GM18861 (cell line): ENCODE results near the gene EFCAB14.
"Not testable (repeated sequence)": the region's sequence is repeated elsewhere in the genome, so short reads cannot be mapped to it uniquely, and the experiment has no call there.

Source experiments
- ATAC-seq: cut with Tn5 transposase; IDR thresholded peaks from one replicate; pipeline ENCODE4 v1.9.1; 2021; ENCODE audit not compliant: unreplicated experiment

Gene EFCAB14

GRCh38 chr1:46723901-46724300, 5.0 kb upstream of the EFCAB14 start:
- no peak for ATAC-seq

GRCh38 chr1:46721686-46722205, 2.8 kb upstream of the EFCAB14 start:
- ATAC-seq, result no peak

- no peak for ATAC-seq
Measured at GRCh38 chr1:46721204-46721603, 2.3 kb upstream of the EFCAB14 start.

GRCh38 chr1:46720319-46720718, 1.4 kb upstream of the EFCAB14 start:
- not testable (repeated sequence) for ATAC-seq

GRCh38 chr1:46719689-46720088, 775 bp upstream of the EFCAB14 start:
- ATAC-seq, result no peak

GRCh38 chr1:46718340-46718726, 581 bp downstream of the EFCAB14 start:
- no peak for ATAC-seq

- ATAC-seq, result no peak
Measured at GRCh38 chr1:46717654-46718053, 1.3 kb downstream of the EFCAB14 start.

- ATAC-seq, result no peak
Measured at GRCh38 chr1:46714976-46715375, 3.9 kb downstream of the EFCAB14 start.

- ATAC-seq, result no peak
Measured at GRCh38 chr1:46708121-46708520, 10.8 kb downstream of the EFCAB14 start.

GRCh38 chr1:46705408-46705807, 13.5 kb downstream of the EFCAB14 start:
- ATAC-seq, result no peak

GRCh38 chr1:46703927-46704641, 14.8 kb downstream of the EFCAB14 start:
- no peak for ATAC-seq

GRCh38 chr1:46699666-46700065, 19.2 kb downstream of the EFCAB14 start:
- no peak for ATAC-seq

GRCh38 chr1:46697053-46697452, 21.9 kb downstream of the EFCAB14 start:
- no peak for ATAC-seq

GRCh38 chr1:46694676-46695075, 24.2 kb downstream of the EFCAB14 start:
- not testable (repeated sequence) for ATAC-seq

- ATAC-seq, result no peak
Measured at GRCh38 chr1:46692811-46693770, 25.8 kb downstream of the EFCAB14 start.

GRCh38 chr1:46691997-46692790, 26.7 kb downstream of the EFCAB14 start:
- ATAC-seq, result no peak

GRCh38 chr1:46690931-46691421, 27.9 kb downstream of the EFCAB14 start:
- ATAC-seq, result no peak

GRCh38 chr1:46689897-46690296, 29.0 kb downstream of the EFCAB14 start:
- ATAC-seq, result no peak

- no peak for ATAC-seq
Measured at GRCh38 chr1:46689356-46689755, 29.6 kb downstream of the EFCAB14 start.

- ATAC-seq, result no peak
Measured at GRCh38 chr1:46687921-46688509, 30.9 kb downstream of the EFCAB14 start.
